ENCODE measurements around the gene PCDHGB4.
"Not testable (repeated sequence)": the region's sequence is repeated elsewhere in the genome, so short reads cannot be mapped to it uniquely, and the experiment has no call there.

The PCDHGB4 gene

DNA sequence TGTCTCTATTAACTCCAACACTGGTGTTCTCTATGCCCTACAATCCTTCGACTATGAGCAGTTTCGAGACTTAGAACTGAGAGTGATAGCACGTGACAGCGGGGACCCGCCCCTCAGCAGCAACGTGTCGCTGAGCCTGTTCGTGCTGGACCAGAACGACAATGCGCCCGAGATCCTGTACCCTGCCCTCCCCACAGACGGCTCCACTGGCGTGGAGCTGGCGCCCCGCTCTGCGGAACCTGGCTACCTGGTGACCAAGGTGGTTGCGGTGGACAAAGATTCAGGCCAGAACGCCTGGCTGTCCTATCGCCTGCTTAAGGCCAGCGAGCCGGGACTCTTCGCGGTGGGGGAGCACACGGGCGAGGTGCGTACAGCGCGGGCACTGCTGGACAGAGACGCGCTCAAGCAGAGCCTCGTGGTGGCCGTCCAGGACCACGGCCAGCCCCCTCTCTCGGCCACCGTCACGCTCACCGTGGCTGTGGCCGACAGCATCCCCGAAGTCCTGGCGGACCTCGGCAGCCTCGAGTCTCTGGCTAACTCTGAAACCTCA, 35.3 kb downstream of the PCDHGB4 start:
- in situ Hi-C loops (cut with MboI; ENCODE audit: low sequenced_read_pairs) = no loop called here

DNA sequence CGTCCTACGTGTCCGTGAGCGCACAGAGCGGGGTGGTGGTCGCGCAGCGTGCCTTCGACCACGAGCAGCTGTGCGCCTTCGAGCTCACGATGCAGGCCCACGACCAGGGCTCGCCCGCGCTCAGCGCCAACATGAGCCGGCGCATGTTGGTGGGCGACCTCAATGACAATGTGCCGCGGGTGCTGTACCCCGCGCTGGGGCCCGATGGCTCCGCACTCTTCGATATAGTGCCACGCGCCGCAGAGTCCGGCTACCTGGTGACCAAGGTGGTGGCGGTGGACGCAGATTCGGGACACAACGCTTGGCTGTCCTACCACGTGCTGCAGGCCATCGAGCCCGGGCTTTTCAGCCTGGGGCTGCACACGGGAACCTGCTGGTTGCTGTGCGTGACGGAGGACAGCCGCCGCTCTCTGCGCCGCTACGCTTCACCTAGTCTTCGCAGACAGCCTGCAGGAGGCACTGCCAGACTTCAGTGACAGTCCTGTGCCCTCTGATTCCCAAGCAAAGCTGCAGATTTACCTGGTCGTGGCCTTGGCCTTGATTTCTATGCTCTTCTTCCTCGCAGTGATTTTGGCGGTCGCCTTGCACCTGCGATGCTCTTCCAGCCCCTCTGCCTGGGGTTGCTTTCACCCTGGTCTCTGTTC, 40.4 kb downstream of the PCDHGB4 start:
- in situ Hi-C loops (cut with MboI; ENCODE audit: low sequenced_read_pairs) = no loop called here

DNA sequence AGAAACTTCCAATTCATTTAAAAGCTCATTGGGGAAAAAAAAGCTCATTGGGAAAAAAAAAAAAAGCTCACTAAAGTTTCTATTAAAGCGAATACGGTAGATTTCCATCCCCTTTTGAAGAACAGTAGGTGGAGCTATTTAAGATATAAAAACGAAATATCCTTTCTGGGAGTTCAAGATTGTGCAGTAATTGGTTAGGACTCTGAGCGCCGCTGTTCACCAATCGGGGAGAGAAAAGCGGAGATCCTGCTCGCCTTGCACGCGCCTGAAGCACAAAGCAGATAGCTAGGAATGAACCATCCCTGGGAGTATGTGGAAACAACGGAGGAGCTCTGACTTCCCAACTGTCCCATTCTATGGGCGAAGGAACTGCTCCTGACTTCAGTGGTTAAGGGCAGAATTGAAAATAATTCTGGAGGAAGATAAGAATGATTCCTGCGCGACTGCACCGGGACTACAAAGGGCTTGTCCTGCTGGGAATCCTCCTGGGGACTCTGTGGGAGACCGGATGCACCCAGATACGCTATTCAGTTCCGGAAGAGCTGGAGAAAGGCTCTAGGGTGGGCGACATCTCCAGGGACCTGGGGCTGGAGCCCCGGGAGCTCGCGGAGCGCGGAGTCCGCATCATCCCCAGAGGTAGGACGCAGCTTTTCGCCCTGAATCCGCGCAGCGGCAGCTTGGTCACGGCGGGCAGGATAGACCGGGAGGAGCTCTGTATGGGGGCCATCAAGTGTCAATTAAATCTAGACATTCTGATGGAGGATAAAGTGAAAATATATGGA, 43.0 kb downstream of the PCDHGB4 start, which contains the start of gene PCDHGA12:
Gene PCDHGA12 (plus strand): TSS at position 176 of the 782 bp plus-strand sequence. CDS start 253 bp downstream, at position 429.
- in situ Hi-C loops (cut with MboI; ENCODE audit: low sequenced_read_pairs) = no loop called here

DNA sequence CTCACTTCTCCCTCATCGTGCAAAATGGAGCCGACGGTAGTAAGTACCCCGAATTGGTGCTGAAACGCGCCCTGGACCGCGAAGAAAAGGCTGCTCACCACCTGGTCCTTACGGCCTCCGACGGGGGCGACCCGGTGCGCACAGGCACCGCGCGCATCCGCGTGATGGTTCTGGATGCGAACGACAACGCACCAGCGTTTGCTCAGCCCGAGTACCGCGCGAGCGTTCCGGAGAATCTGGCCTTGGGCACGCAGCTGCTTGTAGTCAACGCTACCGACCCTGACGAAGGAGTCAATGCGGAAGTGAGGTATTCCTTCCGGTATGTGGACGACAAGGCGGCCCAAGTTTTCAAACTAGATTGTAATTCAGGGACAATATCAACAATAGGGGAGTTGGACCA, 43.8 kb downstream of the PCDHGB4 start:
- in situ Hi-C loops (cut with MboI; ENCODE audit: low sequenced_read_pairs) = no loop called here

DNA sequence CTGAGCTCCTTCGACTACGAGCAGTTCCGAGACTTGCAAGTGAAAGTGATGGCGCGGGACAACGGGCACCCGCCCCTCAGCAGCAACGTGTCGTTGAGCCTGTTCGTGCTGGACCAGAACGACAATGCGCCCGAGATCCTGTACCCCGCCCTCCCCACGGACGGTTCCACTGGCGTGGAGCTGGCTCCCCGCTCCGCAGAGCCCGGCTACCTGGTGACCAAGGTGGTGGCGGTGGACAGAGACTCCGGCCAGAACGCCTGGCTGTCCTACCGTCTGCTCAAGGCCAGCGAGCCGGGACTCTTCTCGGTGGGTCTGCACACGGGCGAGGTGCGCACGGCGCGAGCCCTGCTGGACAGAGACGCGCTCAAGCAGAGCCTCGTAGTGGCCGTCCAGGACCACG, 44.8 kb downstream of the PCDHGB4 start:
- in situ Hi-C loops (cut with MboI; ENCODE audit: low sequenced_read_pairs) = not testable (repeated sequence)

DNA sequence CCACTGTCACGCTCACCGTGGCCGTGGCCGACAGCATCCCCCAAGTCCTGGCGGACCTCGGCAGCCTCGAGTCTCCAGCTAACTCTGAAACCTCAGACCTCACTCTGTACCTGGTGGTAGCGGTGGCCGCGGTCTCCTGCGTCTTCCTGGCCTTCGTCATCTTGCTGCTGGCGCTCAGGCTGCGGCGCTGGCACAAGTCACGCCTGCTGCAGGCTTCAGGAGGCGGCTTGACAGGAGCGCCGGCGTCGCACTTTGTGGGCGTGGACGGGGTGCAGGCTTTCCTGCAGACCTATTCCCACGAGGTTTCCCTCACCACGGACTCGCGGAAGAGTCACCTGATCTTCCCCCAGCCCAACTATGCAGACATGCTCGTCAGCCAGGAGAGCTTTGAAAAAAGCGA, 45.2 kb downstream of the PCDHGB4 start:
- in situ Hi-C loops (cut with MboI; ENCODE audit: low sequenced_read_pairs) = not testable (repeated sequence)

DNA sequence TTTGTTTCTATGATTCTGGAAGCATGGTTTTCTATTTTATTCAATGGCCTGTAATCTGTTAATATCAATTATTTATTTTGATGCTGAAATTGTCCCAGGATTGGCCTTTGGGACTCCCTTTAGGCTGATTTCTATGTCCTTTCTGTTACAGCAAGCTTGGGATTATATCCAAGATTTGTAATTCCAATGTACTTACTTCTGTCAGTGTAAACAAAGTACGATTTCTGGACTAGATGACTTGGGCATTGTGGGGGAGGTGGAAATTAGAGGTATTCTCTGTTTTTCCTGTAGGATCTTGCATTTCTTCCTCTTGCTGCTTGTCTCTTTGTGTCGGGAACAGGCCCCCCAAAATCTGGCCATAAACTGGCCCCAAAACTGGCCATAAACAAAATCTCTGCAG, 46.5 kb downstream of the PCDHGB4 start:
- in situ Hi-C loops (cut with MboI; ENCODE audit: low sequenced_read_pairs) = no loop called here

DNA sequence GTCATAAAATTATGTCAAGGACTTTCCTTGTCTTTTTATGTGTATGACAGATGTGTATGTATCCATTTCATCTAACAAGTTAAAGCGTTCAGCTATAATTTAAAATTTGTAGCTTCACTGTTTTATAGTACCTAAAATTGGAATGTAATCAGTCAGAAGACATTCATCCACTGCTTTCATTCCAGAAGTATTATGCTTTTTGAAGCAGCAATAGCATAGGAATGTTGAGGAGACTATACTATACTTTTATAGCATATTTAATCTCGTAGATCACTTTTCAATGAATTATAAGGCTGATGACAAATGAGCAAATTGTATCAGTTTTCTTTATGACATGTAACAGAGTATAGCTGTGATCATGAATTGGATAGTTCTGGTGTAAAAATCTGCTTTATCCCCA, 49.7 kb downstream of the PCDHGB4 start:
- in situ Hi-C loops (cut with MboI; ENCODE audit: low sequenced_read_pairs) = no loop called here

DNA sequence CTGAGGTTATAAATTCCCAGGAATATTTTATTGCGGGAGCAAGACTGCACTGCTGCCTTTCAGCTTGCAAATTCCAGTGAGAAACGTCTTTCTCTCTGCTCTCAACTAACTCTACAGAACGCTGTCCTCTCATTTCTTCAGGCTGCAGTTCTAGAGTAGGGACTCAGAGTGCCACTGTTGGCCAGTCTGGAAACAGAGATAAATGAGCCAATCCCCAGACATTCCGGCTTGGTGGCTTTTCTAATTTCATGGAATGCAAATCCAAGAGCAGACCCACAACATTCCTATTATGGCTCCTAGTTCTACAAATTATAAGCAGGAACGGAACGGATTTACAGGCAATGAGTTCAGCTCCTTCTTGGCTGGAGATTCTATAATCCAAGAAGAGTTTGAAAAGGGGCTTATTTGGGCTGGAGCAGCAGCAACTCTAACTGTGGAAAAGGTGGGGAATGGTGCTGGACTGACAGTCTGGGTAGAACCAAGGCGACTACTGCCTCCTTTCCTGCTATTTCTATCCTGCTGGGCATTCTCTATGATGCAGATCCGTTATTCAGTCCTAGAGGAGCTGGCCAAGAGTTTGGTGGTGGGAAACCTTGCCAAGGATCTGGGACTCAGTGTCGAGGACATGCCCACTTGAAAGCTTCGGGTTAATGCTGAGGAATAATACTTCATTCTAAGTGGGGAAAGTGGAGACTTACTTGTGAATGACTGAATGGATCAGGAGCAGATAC, 52.1 kb downstream of the PCDHGB4 start:
- in situ Hi-C loops (cut with MboI; ENCODE audit: low sequenced_read_pairs) = no loop called here

Measured in HL-60/S4 treated with retinoic acid at 250 ng/mL for 4 days and 3 days (cell line).